ENCODE data around the gene IDH1. TPM values are rescaled to one million over a fixed set of nuclear protein-coding genes. Genes with fewer than 3 reads are reported as not detected.

The IDH1 gene
- total RNA-seq, 3 donors from 2014 or later (not counting 1 experiment from before 2014, with no cell fraction given), result 6.8 to 15.2 (median 12.2) TPM

GRCh38 chr2:208250388-208250787 lies 4.5 kb downstream of the IDH1 start:
- no peak overlapping the region for H3K4me3 ChIP-seq (ENCODE audit: low read length)
- DNase-seq (no peak), ATAC-seq (no peak)
- H3K9me3 ChIP-seq (ENCODE audit: control insufficient read depth, insufficient read depth, low read length), result no peaks in the 10 kb centered on the region
- peaks cover 15% of the 10 kb centered on the region for H3K4me1 ChIP-seq (ENCODE audit: control insufficient read depth, insufficient read depth, low read length)
- Mint-ChIP-seq H3K4me1 (peaks cover 24 to 25% of the 10 kb centered on the region in 2 donors), H3K4me3 (no peak overlapping the region), H3K9me3 (no peaks in the 10 kb centered on the region), H3K36me3 (peaks cover 24% of the 10 kb centered on the region), H3K27ac (no peak overlapping the region), H3K27me3 (ENCODE audit: low read depth in 2 of 2) (no peaks in the 10 kb centered on the region)
- TF ChIP-seq, protein P1, sequence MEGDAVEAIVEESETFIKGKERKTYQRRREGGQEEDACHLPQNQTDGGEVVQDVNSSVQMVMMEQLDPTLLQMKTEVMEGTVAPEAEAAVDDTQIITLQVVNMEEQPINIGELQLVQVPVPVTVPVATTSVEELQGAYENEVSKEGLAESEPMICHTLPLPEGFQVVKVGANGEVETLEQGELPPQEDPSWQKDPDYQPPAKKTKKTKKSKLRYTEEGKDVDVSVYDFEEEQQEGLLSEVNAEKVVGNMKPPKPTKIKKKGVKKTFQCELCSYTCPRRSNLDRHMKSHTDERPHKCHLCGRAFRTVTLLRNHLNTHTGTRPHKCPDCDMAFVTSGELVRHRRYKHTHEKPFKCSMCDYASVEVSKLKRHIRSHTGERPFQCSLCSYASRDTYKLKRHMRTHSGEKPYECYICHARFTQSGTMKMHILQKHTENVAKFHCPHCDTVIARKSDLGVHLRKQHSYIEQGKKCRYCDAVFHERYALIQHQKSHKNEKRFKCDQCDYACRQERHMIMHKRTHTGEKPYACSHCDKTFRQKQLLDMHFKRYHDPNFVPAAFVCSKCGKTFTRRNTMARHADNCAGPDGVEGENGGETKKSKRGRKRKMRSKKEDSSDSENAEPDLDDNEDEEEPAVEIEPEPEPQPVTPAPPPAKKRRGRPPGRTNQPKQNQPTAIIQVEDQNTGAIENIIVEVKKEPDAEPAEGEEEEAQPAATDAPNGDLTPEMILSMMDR (IDR thresholded peaks at IDR 0.05), result no peak
- H3K27ac ChIP-seq (ENCODE audit: low read length), result no peak overlapping the region
- peaks cover 55% of the 10 kb centered on the region for H3K36me3 ChIP-seq (ENCODE audit: control insufficient read depth, insufficient read depth, low read length)
- 79% methylated on average over 2 of the region's 2 CpGs for WGBS (ENCODE audit: insufficient coverage)
- H3K27me3 ChIP-seq (ENCODE audit: control insufficient read depth, insufficient read depth, low read length), result no peaks in the 10 kb centered on the region
- intact Hi-C loops (cut with micrococcal nuclease), result no loop called here

- intact Hi-C loops (cut with micrococcal nuclease), result no loop called here
- peaks cover 65% of the 10 kb centered on the region for H3K36me3 ChIP-seq (ENCODE audit: control insufficient read depth, insufficient read depth, low read length)
- 95% methylated on average over 2 of the region's 2 CpGs for WGBS (ENCODE audit: insufficient coverage)
- Mint-ChIP-seq H3K27ac (no peak overlapping the region), H3K4me3 (no peak overlapping the region), H3K9me3 (no peaks in the 10 kb centered on the region), H3K27me3 (ENCODE audit: low read depth in 2 of 2) (no peaks in the 10 kb centered on the region), H3K4me1 (peaks cover 15 to 19% of the 10 kb centered on the region in 2 donors), H3K36me3 (peaks cover 29% of the 10 kb centered on the region)
- peaks cover 11% of the 10 kb centered on the region for H3K4me1 ChIP-seq (ENCODE audit: control insufficient read depth, insufficient read depth, low read length)
- no peaks in the 10 kb centered on the region for H3K9me3 ChIP-seq (ENCODE audit: control insufficient read depth, insufficient read depth, low read length)
- TF ChIP-seq, protein P1 (IDR thresholded peaks at IDR 0.05), result no peak
- H3K4me3 ChIP-seq (ENCODE audit: low read length), result no peak overlapping the region
- no peaks in the 10 kb centered on the region for H3K27me3 ChIP-seq (ENCODE audit: control insufficient read depth, insufficient read depth, low read length)
- H3K27ac ChIP-seq (ENCODE audit: low read length), result no peak overlapping the region
- no peak for DNase-seq
- no peak for ATAC-seq
Observed at GRCh38 chr2:208249296-208249695, 5.6 kb downstream of the IDH1 start.

GRCh38 chr2:208248601-208249000 lies 6.3 kb downstream of the IDH1 start:
- WGBS (ENCODE audit: insufficient coverage), result 98% methylated on average over 3 of the region's 3 CpGs
- H3K4me3 ChIP-seq (ENCODE audit: low read length), result no peak overlapping the region
- Mint-ChIP-seq H3K4me3 (no peak overlapping the region), H3K36me3 (peaks cover 33% of the 10 kb centered on the region), H3K27ac (no peak overlapping the region), H3K4me1 (peaks cover 8 to 13% of the 10 kb centered on the region in 2 donors), H3K9me3 (no peaks in the 10 kb centered on the region), H3K27me3 (ENCODE audit: low read depth in 2 of 2) (no peaks in the 10 kb centered on the region)
- H3K27me3 ChIP-seq (ENCODE audit: control insufficient read depth, insufficient read depth, low read length), result no peaks in the 10 kb centered on the region
- no peak overlapping the region for H3K27ac ChIP-seq (ENCODE audit: low read length)
- no peaks in the 10 kb centered on the region for H3K9me3 ChIP-seq (ENCODE audit: control insufficient read depth, insufficient read depth, low read length)
- intact Hi-C loops (cut with micrococcal nuclease), result no loop called here
- ATAC-seq (no peak), DNase-seq (no peak)
- peaks cover 72% of the 10 kb centered on the region for H3K36me3 ChIP-seq (ENCODE audit: control insufficient read depth, insufficient read depth, low read length)
- peaks cover 5% of the 10 kb centered on the region for H3K4me1 ChIP-seq (ENCODE audit: control insufficient read depth, insufficient read depth, low read length)
- TF ChIP-seq, protein P1 (IDR thresholded peaks at IDR 0.05), result no peak

DNA sequence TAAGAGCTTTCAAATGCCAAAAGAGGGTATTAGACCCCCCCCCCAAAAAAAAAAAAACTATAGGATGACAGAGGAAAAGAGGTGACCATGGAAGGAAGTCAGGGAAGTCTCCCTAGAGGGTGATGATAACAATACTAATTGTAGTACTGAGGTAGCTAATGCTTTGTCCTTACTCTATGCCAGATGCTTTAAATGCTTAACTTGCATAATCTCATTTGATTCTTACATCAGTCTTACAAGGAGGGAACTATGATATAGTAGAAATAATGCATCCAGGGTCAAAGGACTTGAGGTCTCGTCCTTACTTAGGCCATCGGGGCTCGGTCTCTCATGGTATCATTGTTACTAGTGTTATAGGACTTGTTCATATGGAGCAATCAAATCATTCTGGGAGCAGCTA lies 9.1 kb downstream of the IDH1 start:
- intact Hi-C loops (cut with micrococcal nuclease), result no loop called here
- peak overlapping the region in 1 of 2 donors; percentile 48 for H3K27ac Mint-ChIP-seq
- Histone ChIP-seq H3K27me3 (ENCODE audit: control insufficient read depth, insufficient read depth, low read length) (no peaks in the 10 kb centered on the region), H3K9me3 (ENCODE audit: control insufficient read depth, insufficient read depth, low read length) (no peaks in the 10 kb centered on the region), H3K36me3 (ENCODE audit: control insufficient read depth, insufficient read depth, low read length) (peaks cover 78% of the 10 kb centered on the region), H3K4me3 (ENCODE audit: low read length) (no peak overlapping the region), H3K4me1 (ENCODE audit: control insufficient read depth, insufficient read depth, low read length) (no peaks in the 10 kb centered on the region), H3K27ac (ENCODE audit: low read length) (no peak overlapping the region)
- no peak overlapping the region for H3K4me3 Mint-ChIP-seq
- DNase-seq (no peak), ATAC-seq (no peak)
- H3K36me3 Mint-ChIP-seq, result peaks cover 31% of the 10 kb centered on the region
- no peaks in the 10 kb centered on the region for H3K27me3 Mint-ChIP-seq (ENCODE audit: low read depth in 2 of 2)
- no peaks in the 10 kb centered on the region for H3K9me3 Mint-ChIP-seq
- H3K4me1 Mint-ChIP-seq, result no peaks in the 10 kb centered on the region
- 99% methylated on average over 3 of the region's 3 CpGs for WGBS (ENCODE audit: insufficient coverage)
- TF ChIP-seq, protein P1 (IDR thresholded peaks at IDR 0.05), result no peak

Data from natural killer cell (primary cell).